D721Med (cell line): Measurements from ENCODE around the gene TMCO5A.

ENCODE experiments used
- DNase-seq: peaks from one replicate; pipeline ENCODE4 v3.0.0; 2011; ENCODE audit warnings: low spot score; ENCODE audit not compliant: insufficient read length
- FAIRE-seq: peaks from 2 replicates; lab custom pipeline; 2011; peaks lifted over from hg19 to GRCh38; lab: Jason Lieb, UNC
- CTCF ChIP-seq: IDR thresholded peaks from 2 replicates; pipeline ENCODE4 v1.5.1; 2012; ENCODE audit warnings: mild to moderate bottlenecking, control low read depth; ENCODE audit not compliant: insufficient read depth; ENCODE audit errors: missing control alignments

The TMCO5A gene

GRCh38 chr15:37981775-37982174 lies 47.3 kb downstream of the TMCO5A start:
- TF ChIP-seq CTCF = peak; percentile 11
- FAIRE-seq = no peak

GRCh38 chr15:37984368-37984767 lies 49.9 kb downstream of the TMCO5A start:
- FAIRE-seq (no peak), DNase-seq (no peak)
- TF ChIP-seq CTCF = no peak

More at GRCh38 chr15:37981775-37982174, 47.3 kb downstream of the TMCO5A start:
- DNase-seq = no peak

GRCh38 chr15:37995461-37996347 lies 61.3 kb downstream of the TMCO5A start:
- TF ChIP-seq CTCF = peak; percentile 54
- no peak for DNase-seq
- FAIRE-seq = peak; percentile 75
